Common myeloid progenitor, CD34-positive (primary cell): ENCODE results near the gene CYB5R3.
"Not testable (repeated sequence)": the region's sequence is repeated elsewhere in the genome, so short reads cannot be mapped to it uniquely, and the experiment has no call there.

Experiments used
- CTCF ChIA-PET: fragments of 350-600 bp; sonication (Branson Sonifier 250); formaldehyde crosslinking; loops from one replicate; lab custom pipeline; 2021; ENCODE audit warnings: antibody characterized with exemption; lab: Charles Lee
- POLR2A ChIA-PET: fragments of 350-600 bp; sonication (Branson Sonifier 250); formaldehyde crosslinking; loops from one replicate; lab custom pipeline; 2021; ENCODE audit warnings: antibody characterized with exemption; lab: Charles Lee
- DNase-seq, 3 donors: peaks; one replicate each; pipeline versions ENCODE4 v3.0.0 to v3.0.0-alpha.2; 2013
- H3K27ac ChIP-seq, 2 experiments: 1 replicate in 1 of 2; 2 replicates in 1 of 2; pipeline ENCODE4 v1.7.0; 2013; ENCODE audit warnings: inconsistent platforms in 2 of 2, low read length in 2 of 2, mild to moderate bottlenecking in 2 of 2, low read depth in 1 of 2, moderate library complexity in 1 of 2; ENCODE audit not compliant: severe bottlenecking in 2 of 2, insufficient read depth in 1 of 2, poor library complexity in 1 of 2
- H3K27me3 ChIP-seq, 5 experiments: replicated peaks in 2 of 5; 1 replicate in 3 of 5; 2 replicates in 2 of 5; pipeline versions ENCODE4 v1.6.1 to v1.7.0; 2013; ENCODE audit warnings: low read length in 4 of 5, mild to moderate bottlenecking in 2 of 5, moderate library complexity in 2 of 5, inconsistent platforms in 1 of 5; ENCODE audit not compliant: insufficient read depth in 5 of 5, control insufficient read depth in 4 of 5
- H3K36me3 ChIP-seq, 4 experiments: 1 replicate in 2 of 4; 2 replicates in 2 of 4; pipeline versions ENCODE4 v1.6.1 to v1.7.0; 2013; ENCODE audit warnings: low read length in 3 of 4, control low read depth in 1 of 4, mild to moderate bottlenecking in 1 of 4; ENCODE audit not compliant: control insufficient read depth in 4 of 4, insufficient read depth in 4 of 4
- H3K4me1 ChIP-seq, 4 experiments: 1 replicate in 3 of 4; 2 replicates in 1 of 4; pipeline versions ENCODE4 v1.6.1 to v1.7.1; 2013; ENCODE audit warnings: low read length in 3 of 4, mild to moderate bottlenecking in 3 of 4, control low read depth in 1 of 4, inconsistent platforms in 1 of 4, moderate library complexity in 1 of 4; ENCODE audit not compliant: control insufficient read depth in 4 of 4, insufficient read depth in 4 of 4; ENCODE audit errors: control extremely low read depth in 1 of 4
- H3K4me3 ChIP-seq, 7 experiments: 1 replicate in 4 of 7; 2 replicates in 3 of 7; pipeline versions ENCODE4 v1.5.1 to v1.7.0; 2013; ENCODE audit warnings: mild to moderate bottlenecking in 7 of 7, low read length in 6 of 7, moderate library complexity in 6 of 7, inconsistent platforms in 2 of 7, low read depth in 2 of 7, control low read depth in 1 of 7; ENCODE audit not compliant: insufficient read depth in 4 of 7, control insufficient read depth in 1 of 7; ENCODE audit errors: extremely low read depth in 1 of 7
- H3K9me3 ChIP-seq, 5 experiments: 1 replicate in 4 of 5; 2 replicates in 1 of 5; pipeline versions ENCODE4 v1.6.1 to v1.7.1; 2013; ENCODE audit warnings: low read length in 4 of 5, mild to moderate bottlenecking in 2 of 5, inconsistent platforms in 1 of 5, low read depth in 1 of 5, moderate library complexity in 1 of 5; ENCODE audit not compliant: control insufficient read depth in 4 of 5, insufficient read depth in 2 of 5; ENCODE audit errors: control extremely low read depth in 1 of 5
- WGBS: methylation state at CpG from one replicate; pipeline ENCODE4 v1.1.5; 2013; ENCODE audit not compliant: insufficient coverage; 5-methylcytosine and 5-hydroxymethylcytosine counted together

CYB5R3 gene

GRCh38 chr22:42610186-42610585, 39.0 kb downstream of the CYB5R3 start:
- Histone ChIP-seq H3K27ac (peak overlapping the region; percentile 40 to 43), H3K36me3 (peaks cover 0 to 46% (median 22%) of the 10 kb centered on the region in 4 experiments), H3K4me3 (no peak overlapping the region), H3K27me3 (no peaks in the 10 kb centered on the region), H3K4me1 (peaks cover 9 to 42% (median 36%) of the 10 kb centered on the region in 4 experiments), H3K9me3 (no peaks in the 10 kb centered on the region)
- WGBS: 61% methylated on average over 5 of the region's 5 CpGs
- ChIA-PET POLR2A (no interaction called here), CTCF (interaction anchor here (1.0 to 1.9 kb wide), 4 partner anchors 12 to 440 kb away, joined by 3 to 7 read pairs (median 3); no protein-coding TSS in a partner anchor)
- DNase-seq: no peak

GRCh38 chr22:42608823-42609361, 40.3 kb downstream of the CYB5R3 start:
- DNase-seq: no peak
- no peak overlapping the region for H3K4me3 ChIP-seq
- peaks cover 0 to 56% (median 28%) of the 10 kb centered on the region in 4 experiments for H3K36me3 ChIP-seq
- peaks cover 9 to 38% (median 33%) of the 10 kb centered on the region in 4 experiments for H3K4me1 ChIP-seq
- H3K27ac ChIP-seq: peak overlapping the region; percentile 40
- POLR2A ChIA-PET: interaction anchor here (0.6 kb wide), 1 partner anchor 1003 kb away, joined by 3 read pairs; no protein-coding TSS in a partner anchor
- whole genome bisulfite sequencing: 95% methylated on average over 11 of the region's 11 CpGs
- H3K9me3 ChIP-seq: no peaks in the 10 kb centered on the region
- H3K27me3 ChIP-seq: no peaks in the 10 kb centered on the region
- CTCF ChIA-PET: interaction anchor here (1.2 to 1.4 kb wide), 3 partner anchors 14 to 38 kb away, joined by 3 to 5 read pairs (median 3); no protein-coding TSS in a partner anchor

DNA sequence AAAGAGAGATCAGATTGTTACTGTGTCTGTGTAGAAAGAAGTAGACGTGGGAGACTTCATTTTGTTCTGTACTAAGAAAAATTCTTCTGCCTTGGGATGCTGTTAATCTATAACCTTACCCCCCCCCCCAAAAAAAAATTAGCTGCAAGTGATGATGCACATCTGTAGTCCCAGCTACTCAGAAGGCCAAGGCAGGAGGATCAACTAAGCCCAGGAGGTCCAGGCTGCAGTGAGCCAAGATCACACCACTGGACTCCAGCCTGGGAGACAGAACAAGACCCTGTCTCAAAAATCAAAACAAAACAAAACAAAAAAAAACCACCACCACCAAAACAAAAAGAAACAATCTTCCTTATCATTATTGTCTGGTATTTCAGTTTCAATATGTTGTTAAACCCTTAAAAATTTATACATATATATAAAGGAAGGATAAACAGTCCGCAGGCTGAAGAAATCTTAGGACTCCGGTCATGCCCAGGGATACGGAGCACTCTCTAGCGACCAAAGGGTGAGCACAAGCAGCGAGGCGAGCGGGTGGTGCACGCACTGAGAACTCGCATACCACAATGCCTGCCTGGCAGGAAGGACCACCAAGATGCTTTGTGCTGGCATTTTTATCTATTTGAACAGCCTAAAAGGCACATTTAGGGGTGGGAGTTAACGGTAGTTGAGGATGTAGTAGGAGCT, 40.9 kb downstream of the CYB5R3 start:
- WGBS: 94% methylated on average over 6 of the region's 11 CpGs
- H3K27ac ChIP-seq: no peak overlapping the region
- H3K4me3 ChIP-seq: no peak overlapping the region
- ChIA-PET CTCF (interaction anchor here (1.2 kb wide), 1 partner anchor 13 kb away, joined by 5 read pairs; no protein-coding TSS in a partner anchor), POLR2A (interaction anchor here (0.6 kb wide), 1 partner anchor 1003 kb away, joined by 3 read pairs; no protein-coding TSS in a partner anchor)
- H3K4me1 ChIP-seq: peaks cover 8 to 33% (median 27%) of the 10 kb centered on the region in 4 experiments
- peaks cover 2 to 62% (median 30%) of the 10 kb centered on the region in 4 experiments for H3K36me3 ChIP-seq
- H3K27me3 ChIP-seq: no peaks in the 10 kb centered on the region
- H3K9me3 ChIP-seq: no peaks in the 10 kb centered on the region
- no peak for DNase-seq

DNA sequence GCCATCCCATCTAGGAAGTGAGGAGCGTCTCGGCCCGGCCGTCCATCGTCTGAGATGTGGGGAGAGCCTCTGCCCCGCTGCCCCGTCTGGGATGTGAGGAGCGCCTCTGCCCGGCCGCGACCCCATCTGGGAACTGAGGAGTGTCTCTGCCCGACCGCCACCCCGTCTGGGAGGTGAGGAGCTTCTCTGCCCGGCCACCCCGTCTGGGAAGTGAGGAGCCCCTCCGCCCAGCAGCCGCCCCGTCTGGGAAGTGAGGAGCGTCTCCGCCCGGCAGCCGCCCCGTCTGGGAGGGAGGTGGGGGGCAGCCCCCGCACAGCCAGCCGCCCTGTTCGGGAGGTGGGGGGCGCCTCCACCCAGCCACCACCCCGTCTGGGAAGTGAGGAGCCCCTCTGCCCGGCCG, 41.6 kb downstream of the CYB5R3 start:
- H3K4me3 ChIP-seq, POLR2A ChIA-PET, CTCF ChIA-PET, H3K27me3 ChIP-seq, DNase-seq, H3K27ac ChIP-seq, H3K9me3 ChIP-seq: not testable (repeated sequence)
- peaks cover 3 to 26% (median 21%) of the 10 kb centered on the region in 4 experiments for H3K4me1 ChIP-seq
- 97% methylated on average over 20 of the region's 31 CpGs for WGBS
- H3K36me3 ChIP-seq: peaks cover 3 to 68% (median 36%) of the 10 kb centered on the region in 4 experiments

GRCh38 chr22:42604403-42604802, 44.8 kb downstream of the CYB5R3 start:
- H3K9me3 ChIP-seq: no peaks in the 10 kb centered on the region
- CTCF ChIA-PET: interaction anchor here (1.3 kb wide), 1 partner anchor 36 kb away, joined by 3 read pairs; no protein-coding TSS in a partner anchor
- no peak for DNase-seq
- 94% methylated on average over 2 of the region's 3 CpGs for WGBS
- POLR2A ChIA-PET: interaction anchor here (3.0 kb wide), 1 partner anchor 11 kb away, joined by 9 read pairs; the partner anchor contains the start of gene POLDIP3
- no peak overlapping the region for H3K4me3 ChIP-seq
- peaks cover 0 to 5% (median 1%) of the 10 kb centered on the region in 4 experiments for H3K4me1 ChIP-seq
- H3K36me3 ChIP-seq: peaks cover 11 to 65% (median 58%) of the 10 kb centered on the region in 4 experiments
- no peak overlapping the region for H3K27ac ChIP-seq
- no peaks in the 10 kb centered on the region for H3K27me3 ChIP-seq

GRCh38 chr22:42603427-42603826, 45.8 kb downstream of the CYB5R3 start:
- Histone ChIP-seq H3K27me3 (no peaks in the 10 kb centered on the region), H3K4me3 (no peak overlapping the region), H3K27ac (no peak overlapping the region), H3K36me3 (peaks cover 14 to 68% (median 56%) of the 10 kb centered on the region in 4 experiments), H3K9me3 (no peaks in the 10 kb centered on the region), H3K4me1 (no peaks in the 10 kb centered on the region)
- ChIA-PET CTCF (interaction anchor here (1.3 kb wide), 1 partner anchor 35 kb away, joined by 3 read pairs; no protein-coding TSS in a partner anchor), POLR2A (no interaction called here)
- DNase-seq: no peak
- 100% methylated on average over 2 of the region's 2 CpGs for WGBS
